Loucy (cell line): ENCODE data around the gene KNCN.
A peak's percentile ranks its signal among the peaks of the same experiment; 100 is the strongest.

Experiments
- H2AFZ ChIP-seq: fragments of 200-600 bp; sonication (generic); 2 replicates; pipeline ENCODE4 v1.6.0; 2016; ENCODE audit warnings: antibody characterized with exemption, mild to moderate bottlenecking, low read length, moderate library complexity
- H3F3A ChIP-seq: fragments of 200-600 bp; 2 replicates; pipeline ENCODE4 v1.6.0; 2016; ENCODE audit warnings: antibody characterized with exemption, low read depth, mild to moderate bottlenecking
- H3K27me3 ChIP-seq: fragments of 200-600 bp; sonication (generic); 2 replicates; pipeline ENCODE4 v1.6.1; 2014; ENCODE audit warnings: low read length, mild to moderate bottlenecking; ENCODE audit not compliant: insufficient read depth, poor library complexity, severe bottlenecking
- H3K36me3 ChIP-seq: fragments of 200-600 bp; sonication (generic); 2 replicates; pipeline ENCODE4 v1.6.1; 2016; ENCODE audit warnings: low read length; ENCODE audit not compliant: insufficient read depth
- H3K4me1 ChIP-seq: fragments of 200-600 bp; sonication (generic); 2 replicates; pipeline ENCODE4 v1.5.1; 2014; ENCODE audit warnings: low read length, mild to moderate bottlenecking; ENCODE audit not compliant: insufficient read depth, poor library complexity, severe bottlenecking
- H3K4me2 ChIP-seq: fragments of 200-600 bp; sonication (generic); 2 replicates; pipeline ENCODE4 v1.6.0; 2014; ENCODE audit warnings: antibody characterized with exemption, low read length, low read depth, mild to moderate bottlenecking; ENCODE audit not compliant: poor library complexity, severe bottlenecking
- H3K4me3 ChIP-seq: fragments of 200-600 bp; sonication (generic); 2 replicates; pipeline ENCODE4 v1.5.1; 2014; ENCODE audit warnings: low read length, mild to moderate bottlenecking, mixed read lengths; ENCODE audit not compliant: poor library complexity, severe bottlenecking
- H3K79me2 ChIP-seq: fragments of 200-600 bp; sonication (generic); 2 replicates; pipeline ENCODE4 v1.6.1; 2014; ENCODE audit warnings: low read length; ENCODE audit not compliant: insufficient read depth
- H3K9ac ChIP-seq: fragments of 200-600 bp; sonication (generic); 2 replicates; pipeline ENCODE4 v1.6.0; 2014; ENCODE audit warnings: mild to moderate bottlenecking, low read depth, low read length, moderate library complexity; ENCODE audit not compliant: poor library complexity, severe bottlenecking
- H3K9me2 ChIP-seq: fragments of 200-600 bp; sonication (generic); replicated peaks from 2 replicates; pipeline ENCODE4 v1.6.1; 2016; ENCODE audit warnings: low read depth, low read length, mixed read lengths
- H3K9me3 ChIP-seq: fragments of 200-600 bp; sonication (generic); 2 replicates; pipeline ENCODE4 v1.6.1; 2014; ENCODE audit warnings: mild to moderate bottlenecking, antibody characterized with exemption, low read length, low read depth; ENCODE audit not compliant: insufficient read depth
- H4K20me1 ChIP-seq: fragments of 200-600 bp; sonication (generic); 2 replicates; pipeline ENCODE4 v1.6.0; 2014; ENCODE audit warnings: antibody characterized with exemption, low read length, mild to moderate bottlenecking; ENCODE audit not compliant: insufficient read depth, poor library complexity, severe bottlenecking
- EZH2phosphoT487 ChIP-seq: fragments of 200-600 bp; IDR thresholded peaks from 2 replicates; pipeline ENCODE4 v1.6.1; 2018; ENCODE audit warnings: antibody characterized with exemption, mild to moderate bottlenecking, moderate library complexity, borderline replicate concordance
- TF ChIP-seq, protein P1 (sequence below): fragments of 200-600 bp; sonication (generic); conservative IDR thresholded peaks from 2 replicates; pipeline ENCODE4 v1.5.1; 2014; ENCODE audit warnings: mild to moderate bottlenecking, antibody characterized with exemption, low read length

The KNCN gene

DNA sequence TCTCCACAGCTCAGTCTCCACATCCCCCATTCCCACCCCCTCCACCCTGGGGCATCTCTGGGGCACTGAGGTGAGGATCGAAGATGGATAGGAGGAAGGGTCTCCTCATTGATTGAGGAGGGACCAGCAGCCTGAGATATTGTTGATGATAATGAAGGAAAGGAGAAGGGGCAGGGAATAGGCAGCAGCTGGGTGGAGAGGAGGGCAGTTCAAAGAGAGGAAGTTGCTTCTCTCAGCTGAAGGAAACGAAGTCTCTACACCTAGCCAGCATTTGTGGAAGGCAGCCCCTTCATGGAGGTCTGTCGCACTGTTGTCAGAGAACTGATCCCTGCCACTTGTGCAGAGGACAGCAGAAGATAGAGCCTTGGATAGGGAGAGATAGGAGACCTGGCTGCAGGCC, 5.7 kb downstream of the KNCN start:
- Histone ChIP-seq H3K4me3 (no peak overlapping the region), H3K9ac (no peak overlapping the region), H3F3A (no peaks in the 10 kb centered on the region), H3K4me2 (no peak overlapping the region), H2AFZ (peak overlapping the region; percentile 13; the same call in 1 of the 2 replicates), H3K79me2 (no peaks in the 10 kb centered on the region), H3K9me2 (no peaks in the 10 kb centered on the region), H4K20me1 (no peaks in the 10 kb centered on the region), H3K9me3 (no peaks in the 10 kb centered on the region), H3K27me3 (no peaks in the 10 kb centered on the region), H3K4me1 (peaks cover 7% of the 10 kb centered on the region), H3K36me3 (no peaks in the 10 kb centered on the region)
- no peak for TF ChIP-seq EZH2phosphoT487
- TF ChIP-seq, protein P1, sequence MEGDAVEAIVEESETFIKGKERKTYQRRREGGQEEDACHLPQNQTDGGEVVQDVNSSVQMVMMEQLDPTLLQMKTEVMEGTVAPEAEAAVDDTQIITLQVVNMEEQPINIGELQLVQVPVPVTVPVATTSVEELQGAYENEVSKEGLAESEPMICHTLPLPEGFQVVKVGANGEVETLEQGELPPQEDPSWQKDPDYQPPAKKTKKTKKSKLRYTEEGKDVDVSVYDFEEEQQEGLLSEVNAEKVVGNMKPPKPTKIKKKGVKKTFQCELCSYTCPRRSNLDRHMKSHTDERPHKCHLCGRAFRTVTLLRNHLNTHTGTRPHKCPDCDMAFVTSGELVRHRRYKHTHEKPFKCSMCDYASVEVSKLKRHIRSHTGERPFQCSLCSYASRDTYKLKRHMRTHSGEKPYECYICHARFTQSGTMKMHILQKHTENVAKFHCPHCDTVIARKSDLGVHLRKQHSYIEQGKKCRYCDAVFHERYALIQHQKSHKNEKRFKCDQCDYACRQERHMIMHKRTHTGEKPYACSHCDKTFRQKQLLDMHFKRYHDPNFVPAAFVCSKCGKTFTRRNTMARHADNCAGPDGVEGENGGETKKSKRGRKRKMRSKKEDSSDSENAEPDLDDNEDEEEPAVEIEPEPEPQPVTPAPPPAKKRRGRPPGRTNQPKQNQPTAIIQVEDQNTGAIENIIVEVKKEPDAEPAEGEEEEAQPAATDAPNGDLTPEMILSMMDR, result no peak

DNA sequence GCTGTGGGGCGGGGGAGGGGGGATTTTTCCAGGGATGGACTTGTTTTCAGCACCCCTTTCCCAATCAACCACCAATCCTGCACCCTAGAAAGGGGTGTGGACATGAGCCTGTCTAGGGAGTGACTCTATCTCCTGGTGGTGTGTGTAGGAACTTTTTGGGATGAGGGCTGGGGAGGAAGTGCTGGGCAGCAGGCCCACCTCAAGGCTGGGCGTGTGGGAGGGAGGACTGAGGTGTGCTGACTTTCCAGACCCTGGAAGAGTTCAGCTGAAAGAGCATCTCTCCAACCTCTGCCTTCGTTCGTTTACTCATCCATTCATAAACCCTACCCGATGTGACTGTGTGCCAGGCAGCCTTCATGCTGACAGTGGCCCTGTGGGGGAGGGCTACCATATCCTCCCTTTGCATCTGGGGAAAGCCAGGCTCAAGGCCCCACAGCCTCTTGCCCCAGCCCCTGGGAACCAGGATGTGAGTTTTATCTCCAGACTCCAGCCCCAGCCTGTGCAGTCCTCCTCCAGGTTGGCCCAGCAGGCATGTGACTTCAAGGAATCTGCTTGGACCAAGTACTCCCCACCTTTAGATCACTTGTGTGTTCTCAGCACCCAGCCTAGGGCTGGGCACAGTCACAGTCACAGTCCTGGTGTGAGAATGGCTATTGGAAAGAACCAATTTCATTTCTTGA, 6.7 kb downstream of the KNCN start:
- H3K27me3 ChIP-seq, result no peaks in the 10 kb centered on the region

DNA sequence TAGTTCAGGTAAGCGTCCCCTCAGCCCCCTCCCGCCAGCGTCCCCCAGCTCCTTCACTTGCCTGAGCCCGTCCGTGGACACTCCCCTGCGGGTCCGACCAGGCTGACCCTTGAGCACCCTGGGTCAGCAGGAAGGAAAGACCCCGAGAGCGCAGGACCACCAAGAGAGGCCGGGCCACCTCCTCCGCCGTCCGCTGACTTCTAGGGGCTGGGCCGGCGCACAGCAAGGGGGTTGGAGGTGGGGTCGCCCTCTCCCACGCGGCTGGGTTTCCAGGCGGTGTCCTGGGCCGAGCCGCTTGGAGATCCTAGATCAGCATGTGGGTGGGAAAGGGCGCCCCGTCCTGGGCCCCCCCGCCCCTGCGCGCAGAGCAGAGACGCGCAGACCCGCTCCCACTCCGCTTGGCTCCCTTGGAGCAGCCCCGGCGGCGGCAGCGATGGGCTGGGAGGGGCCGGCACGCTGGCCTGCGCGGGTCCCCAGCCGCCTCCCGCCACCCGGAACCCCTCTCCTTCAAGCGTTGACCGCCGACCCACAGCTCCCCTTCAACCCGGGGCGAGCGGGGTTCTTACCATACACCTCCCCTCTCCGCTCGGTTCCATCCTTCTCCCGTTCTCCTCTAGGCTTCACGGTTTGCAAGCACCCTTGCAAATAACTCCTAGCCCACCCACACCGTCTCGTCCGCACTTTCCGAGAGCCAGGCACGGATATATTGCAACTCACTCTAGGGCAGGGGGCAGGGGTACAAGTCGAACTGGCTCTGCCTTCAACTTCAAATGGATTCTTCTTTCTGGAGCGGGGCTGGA, 7.5 kb downstream of the KNCN start:
- H3K4me2 ChIP-seq, result no peak overlapping the region
- no peaks in the 10 kb centered on the region for H3K27me3 ChIP-seq
- no peaks in the 10 kb centered on the region for H3K36me3 ChIP-seq
- no peak for TF ChIP-seq EZH2phosphoT487
- TF ChIP-seq, protein P1, result no peak
- no peaks in the 10 kb centered on the region for H3K9me2 ChIP-seq
- no peak overlapping the region for H3K9ac ChIP-seq
- no peaks in the 10 kb centered on the region for H3K9me3 ChIP-seq
- H3K4me1 ChIP-seq, result no peaks in the 10 kb centered on the region
- no peaks in the 10 kb centered on the region for H3K79me2 ChIP-seq
- H3F3A ChIP-seq, result no peaks in the 10 kb centered on the region
- H2AFZ ChIP-seq, result no peak overlapping the region
- H4K20me1 ChIP-seq, result no peaks in the 10 kb centered on the region
- no peak overlapping the region for H3K4me3 ChIP-seq

More for the DNA sequence above, 6.7 kb downstream of the KNCN start:
- Histone ChIP-seq H3K9me3 (no peaks in the 10 kb centered on the region), H4K20me1 (no peaks in the 10 kb centered on the region), H3K4me3 (no peak overlapping the region), H3K79me2 (no peaks in the 10 kb centered on the region), H2AFZ (no peak overlapping the region), H3K36me3 (no peaks in the 10 kb centered on the region), H3F3A (no peaks in the 10 kb centered on the region), H3K4me1 (peaks cover 5% of the 10 kb centered on the region), H3K9ac (no peak overlapping the region), H3K9me2 (no peaks in the 10 kb centered on the region), H3K4me2 (no peak overlapping the region)
- TF ChIP-seq, protein P1, result no peak
- no peak for TF ChIP-seq EZH2phosphoT487
